Smooth muscle cell (in vitro differentiated cells): Measurements from ENCODE around the gene MRPL34. TPM values are rescaled to one million over a fixed set of nuclear protein-coding genes. Genes with fewer than 3 reads are reported as not detected.

Experiments used
- DNase-seq: peaks from one replicate; lab custom pipeline; 2025; ENCODE audit not compliant: unreplicated experiment; lab: John Stamatoyannopoulos, UW
- H2AFZ ChIP-seq: fragments of 200-600 bp; sonication (generic); 2 replicates; pipeline ENCODE4 v1.6.0; 2016; ENCODE audit warnings: antibody characterized with exemption, low read depth, mild to moderate bottlenecking
- H3F3A ChIP-seq: fragments of 200-600 bp; sonication (generic); 2 replicates; pipeline ENCODE4 v1.6.0; 2017; ENCODE audit warnings: antibody characterized with exemption, low read depth
- H3K27ac ChIP-seq: fragments of 200-600 bp; sonication (generic); 2 replicates; pipeline ENCODE4 v1.5.1; 2016; ENCODE audit warnings: low read depth, mild to moderate bottlenecking
- H3K27me3 ChIP-seq: fragments of 200-600 bp; sonication (generic); 2 replicates; pipeline ENCODE4 v1.6.1; 2016; ENCODE audit warnings: low read depth, mild to moderate bottlenecking
- H3K36me3 ChIP-seq: fragments of 200-600 bp; sonication (generic); 2 replicates; pipeline ENCODE4 v1.5.1; 2016; ENCODE audit warnings: low read depth
- H3K4me1 ChIP-seq: fragments of 200-600 bp; sonication (generic); 2 replicates; pipeline ENCODE4 v1.5.1; 2016; ENCODE audit warnings: low read depth
- H3K4me2 ChIP-seq: fragments of 200-600 bp; sonication (generic); 2 replicates; pipeline ENCODE4 v1.6.0; 2016; ENCODE audit warnings: mild to moderate bottlenecking
- H3K4me3 ChIP-seq: fragments of 200-600 bp; sonication (generic); 2 replicates; pipeline ENCODE4 v1.5.1; 2016; ENCODE audit warnings: mild to moderate bottlenecking
- H3K79me2 ChIP-seq: fragments of 200-600 bp; sonication (generic); 2 replicates; pipeline ENCODE4 v1.6.0; 2016; ENCODE audit warnings: low read depth, mild to moderate bottlenecking
- H3K9ac ChIP-seq: fragments of 200-600 bp; sonication (generic); 2 replicates; pipeline ENCODE4 v1.6.0; 2016; ENCODE audit warnings: low read depth
- H3K9me3 ChIP-seq: fragments of 200-600 bp; sonication (generic); replicated peaks from 2 replicates; pipeline ENCODE4 v1.5.1; 2016; ENCODE audit warnings: low read depth
- H4K20me1 ChIP-seq: fragments of 200-600 bp; sonication (generic); 2 replicates; pipeline ENCODE4 v1.6.0; 2016; ENCODE audit warnings: low read depth
- CTCF ChIP-seq: fragments of 200-600 bp; sonication (generic); IDR thresholded peaks from 2 replicates; pipeline ENCODE4 v1.5.1; 2017; ENCODE audit warnings: borderline replicate concordance, mild to moderate bottlenecking, antibody characterized with exemption; ENCODE audit not compliant: insufficient read depth, poor library complexity, severe bottlenecking
- WGBS: methylation state at CpG from one replicate; pipeline ENCODE4 v1.1.7; 2016; ENCODE audit warnings: low lambda C conversion rate; 5-methylcytosine and 5-hydroxymethylcytosine counted together
- polyA plus RNA-seq: library from polyadenylated mRNA; unstranded; fragments of >200 nt; fragmentation: Nextera tagmentation; extraction: Ambion mirVana; gene quantifications from 2 replicates; pipeline ENCODE4 v1.2.1, GENCODE V29; 2016
- total RNA-seq: library from RNA; depleted of rRNA; stranded (reverse); fragments of >200 nt; gene quantifications from 2 replicates; pipeline ENCODE4 v1.2.3, GENCODE V29; 2014

MRPL34 gene
- total and polyA plus RNA-seq, 2 experiments from 2014 or later: 67.2 to 78.6 TPM

- Histone ChIP-seq H3K4me2 (no peak overlapping the region), H3K36me3 (no peaks in the 10 kb centered on the region), H2AFZ (no peak overlapping the region), H3K9me3 (no peaks in the 10 kb centered on the region), H3K9ac (no peak overlapping the region), H4K20me1 (no peaks in the 10 kb centered on the region), H3K4me3 (no peak overlapping the region), H3K27me3 (no peaks in the 10 kb centered on the region), H3K27ac (no peak overlapping the region), H3K79me2 (no peaks in the 10 kb centered on the region), H3F3A (no peaks in the 10 kb centered on the region), H3K4me1 (peaks cover 6% of the 10 kb centered on the region)
- 94% methylated on average over 34 of the region's 34 CpGs for WGBS
- no peak for DNase-seq
- no peak for TF ChIP-seq CTCF
Measured at GRCh38 chr19:17339088-17339741, 33.5 kb downstream of the MRPL34 start.

- Histone ChIP-seq H3K9me3 (no peaks in the 10 kb centered on the region), H4K20me1 (no peaks in the 10 kb centered on the region), H3K36me3 (no peaks in the 10 kb centered on the region), H3K4me2 (no peak overlapping the region), H3K27ac (no peak overlapping the region), H3K4me3 (no peak overlapping the region), H3K79me2 (no peaks in the 10 kb centered on the region), H3K27me3 (no peaks in the 10 kb centered on the region), H2AFZ (no peak overlapping the region), H3F3A (no peaks in the 10 kb centered on the region), H3K9ac (no peak overlapping the region), H3K4me1 (peaks cover 6% of the 10 kb centered on the region)
- WGBS: 81% methylated on average over 7 of the region's 21 CpGs
- no peak for DNase-seq
- no peak for TF ChIP-seq CTCF
Measured at GRCh38 chr19:17340302-17340870, 34.7 kb downstream of the MRPL34 start.

GRCh38 chr19:17340871-17341357, 35.2 kb downstream of the MRPL34 start:
- WGBS: 86% methylated on average over 16 of the region's 17 CpGs
- no peaks in the 10 kb centered on the region for H4K20me1 ChIP-seq
- TF ChIP-seq CTCF: no peak
- DNase-seq: no peak
- H3K4me3 ChIP-seq: no peak overlapping the region
- H3K4me2 ChIP-seq: no peak overlapping the region
- no peak overlapping the region for H2AFZ ChIP-seq
- H3K9ac ChIP-seq: no peak overlapping the region
- no peaks in the 10 kb centered on the region for H3K9me3 ChIP-seq
- no peaks in the 10 kb centered on the region for H3F3A ChIP-seq
- no peaks in the 10 kb centered on the region for H3K27me3 ChIP-seq
- peaks cover 6% of the 10 kb centered on the region for H3K4me1 ChIP-seq
- no peaks in the 10 kb centered on the region for H3K79me2 ChIP-seq
- no peaks in the 10 kb centered on the region for H3K36me3 ChIP-seq
- no peak overlapping the region for H3K27ac ChIP-seq
